HG02943 (cell line): Measurements from ENCODE around the gene RSPRY1.

ENCODE experiments used
- ATAC-seq: cut with Tn5 transposase; IDR thresholded peaks from one replicate; pipeline ENCODE4 v1.9.1; 2021; ENCODE audit warnings: mild to moderate bottlenecking, low read depth, moderate library complexity; ENCODE audit not compliant: unreplicated experiment

RSPRY1 gene

GRCh38 chr16:57289391-57290257 is 103.5 kb downstream of the RSPRY1 start:
- ATAC-seq = no peak
